Right hindlimb (tissue), 1 donor: ENCODE data around the gene INPP5F.
"Not testable (repeated sequence)": the region's sequence is repeated elsewhere in the genome, so short reads cannot be mapped to it uniquely, and the experiment has no call there.

Experiments
- DNase-seq: peaks from one replicate; pipeline ENCODE4 v3.0.0-alpha.2; 2018

INPP5F gene

GRCh38 chr10:119748871-119749270 is 23.0 kb downstream of the INPP5F start:
- DNase-seq: no peak

- DNase-seq: no peak
Measured at GRCh38 chr10:119749455-119749854, 23.6 kb downstream of the INPP5F start.

GRCh38 chr10:119750391-119751230 is 24.8 kb downstream of the INPP5F start:
- DNase-seq: peak; percentile 78

GRCh38 chr10:119753309-119753708 is 27.5 kb downstream of the INPP5F start:
- DNase-seq: no peak

GRCh38 chr10:119754085-119754484 is 28.2 kb downstream of the INPP5F start:
- DNase-seq: no peak

GRCh38 chr10:119754936-119755335 is 29.1 kb downstream of the INPP5F start:
- DNase-seq: no peak

- DNase-seq: no peak
Measured at GRCh38 chr10:119755446-119755845, 29.6 kb downstream of the INPP5F start.

GRCh38 chr10:119758448-119759195 is 32.8 kb downstream of the INPP5F start:
- no peak for DNase-seq

GRCh38 chr10:119759832-119760231 is 34.0 kb downstream of the INPP5F start:
- DNase-seq: no peak

- DNase-seq: no peak
Measured at GRCh38 chr10:119761106-119761505, 35.3 kb downstream of the INPP5F start.

- no peak for DNase-seq
Measured at GRCh38 chr10:119762035-119762434, 36.2 kb downstream of the INPP5F start.

- DNase-seq: no peak
Measured at GRCh38 chr10:119762805-119763798, 37.3 kb downstream of the INPP5F start.

- no peak for DNase-seq
Measured at GRCh38 chr10:119768455-119769094, 42.7 kb downstream of the INPP5F start.

- DNase-seq: no peak
Measured at GRCh38 chr10:119769886-119770285, 44.0 kb downstream of the INPP5F start.

GRCh38 chr10:119770928-119771327 is 45.1 kb downstream of the INPP5F start:
- DNase-seq: no peak

- DNase-seq: no peak
Measured at GRCh38 chr10:119772334-119772733, 46.5 kb downstream of the INPP5F start.

- not testable (repeated sequence) for DNase-seq
Measured at GRCh38 chr10:119773041-119773440, 47.2 kb downstream of the INPP5F start.

GRCh38 chr10:119775529-119775928 is 49.7 kb downstream of the INPP5F start:
- DNase-seq: no peak

GRCh38 chr10:119776536-119776935 is 50.7 kb downstream of the INPP5F start:
- no peak for DNase-seq

GRCh38 chr10:119777686-119778085 is 51.8 kb downstream of the INPP5F start:
- DNase-seq: no peak

GRCh38 chr10:119778776-119779445 is 53.1 kb downstream of the INPP5F start:
- DNase-seq: no peak
